HL-60/S4 (cell line): ENCODE results near the gene SLCO2B1.

Source experiments
- in situ Hi-C: fragments of 300-500 bp; cut with MboI; formaldehyde crosslinking; loops from 2 replicates; pipeline ENCODE4 v1.14.3; 2022; ENCODE audit warnings: low sequenced_read_pairs

SLCO2B1 gene

GRCh38 chr11:75191330-75191717 is 40.4 kb downstream of the SLCO2B1 start:
- in situ Hi-C loops = no loop called here

GRCh38 chr11:75193271-75193670 is 42.4 kb downstream of the SLCO2B1 start:
- in situ Hi-C loops = no loop called here

- in situ Hi-C loops = no loop called here
Measured at GRCh38 chr11:75193711-75194110, 42.8 kb downstream of the SLCO2B1 start.

- in situ Hi-C loops = no loop called here
Measured at GRCh38 chr11:75194147-75194546, 43.2 kb downstream of the SLCO2B1 start.

GRCh38 chr11:75195167-75195962 is 44.5 kb downstream of the SLCO2B1 start:
- in situ Hi-C loops = no loop called here

GRCh38 chr11:75196426-75196825 is 45.5 kb downstream of the SLCO2B1 start:
- in situ Hi-C loops = no loop called here

- in situ Hi-C loops = no loop called here
Measured at GRCh38 chr11:75197512-75198277, 46.8 kb downstream of the SLCO2B1 start.

GRCh38 chr11:75198278-75198973 is 47.5 kb downstream of the SLCO2B1 start:
- in situ Hi-C loops = no loop called here

- in situ Hi-C loops = no loop called here
Measured at GRCh38 chr11:75199412-75199955, 48.6 kb downstream of the SLCO2B1 start.

- in situ Hi-C loops = loop anchor here (10.0 kb wide), 1 partner anchor 55 kb away; no protein-coding TSS in a partner anchor
Measured at GRCh38 chr11:75200051-75200450, 49.1 kb downstream of the SLCO2B1 start.

GRCh38 chr11:75200531-75200930 is 49.6 kb downstream of the SLCO2B1 start:
- in situ Hi-C loops = loop anchor here (10.0 kb wide), 1 partner anchor 56 kb away; no protein-coding TSS in a partner anchor

- in situ Hi-C loops = loop anchor here (10.0 kb wide), 1 partner anchor 57 kb away; no protein-coding TSS in a partner anchor
Measured at GRCh38 chr11:75201771-75202170, 50.9 kb downstream of the SLCO2B1 start.

GRCh38 chr11:75202195-75202594 is 51.3 kb downstream of the SLCO2B1 start:
- in situ Hi-C loops = loop anchor here (10.0 kb wide), 1 partner anchor 57 kb away; no protein-coding TSS in a partner anchor

- in situ Hi-C loops = loop anchor here (10.0 kb wide), 1 partner anchor 58 kb away; no protein-coding TSS in a partner anchor
Measured at GRCh38 chr11:75203138-75203537, 52.2 kb downstream of the SLCO2B1 start.

GRCh38 chr11:75203641-75204011 is 52.7 kb downstream of the SLCO2B1 start:
- in situ Hi-C loops = loop anchor here (10.0 kb wide), 1 partner anchor 59 kb away; no protein-coding TSS in a partner anchor

GRCh38 chr11:75204012-75204674 is 53.2 kb downstream of the SLCO2B1 start:
- in situ Hi-C loops = loop anchor here (10.0 kb wide), 1 partner anchor 59 kb away; no protein-coding TSS in a partner anchor

- in situ Hi-C loops = loop anchor here (10.0 kb wide), 1 partner anchor 60 kb away; no protein-coding TSS in a partner anchor
Measured at GRCh38 chr11:75204685-75205563, 54.0 kb downstream of the SLCO2B1 start.

- in situ Hi-C loops = loop anchor here (10.0 kb wide), 1 partner anchor 61 kb away; no protein-coding TSS in a partner anchor
Measured at GRCh38 chr11:75205564-75206020, 54.7 kb downstream of the SLCO2B1 start.

GRCh38 chr11:75208446-75208845 is 57.5 kb downstream of the SLCO2B1 start:
- in situ Hi-C loops = loop anchor here (10.0 kb wide), 1 partner anchor 64 kb away; no protein-coding TSS in a partner anchor
